Measurements from ENCODE around the gene TBC1D22B. TPM values are rescaled to one million over a fixed set of nuclear protein-coding genes. Genes with fewer than 3 reads are reported as not detected.

TBC1D22B gene
- total and polyA plus RNA-seq, 9 of the 15 experiments (the other 6 are each of a cell fraction or from before 2014, with no cell fraction given) = 4.8 to 24.2 (median 13.5) TPM

DNA sequence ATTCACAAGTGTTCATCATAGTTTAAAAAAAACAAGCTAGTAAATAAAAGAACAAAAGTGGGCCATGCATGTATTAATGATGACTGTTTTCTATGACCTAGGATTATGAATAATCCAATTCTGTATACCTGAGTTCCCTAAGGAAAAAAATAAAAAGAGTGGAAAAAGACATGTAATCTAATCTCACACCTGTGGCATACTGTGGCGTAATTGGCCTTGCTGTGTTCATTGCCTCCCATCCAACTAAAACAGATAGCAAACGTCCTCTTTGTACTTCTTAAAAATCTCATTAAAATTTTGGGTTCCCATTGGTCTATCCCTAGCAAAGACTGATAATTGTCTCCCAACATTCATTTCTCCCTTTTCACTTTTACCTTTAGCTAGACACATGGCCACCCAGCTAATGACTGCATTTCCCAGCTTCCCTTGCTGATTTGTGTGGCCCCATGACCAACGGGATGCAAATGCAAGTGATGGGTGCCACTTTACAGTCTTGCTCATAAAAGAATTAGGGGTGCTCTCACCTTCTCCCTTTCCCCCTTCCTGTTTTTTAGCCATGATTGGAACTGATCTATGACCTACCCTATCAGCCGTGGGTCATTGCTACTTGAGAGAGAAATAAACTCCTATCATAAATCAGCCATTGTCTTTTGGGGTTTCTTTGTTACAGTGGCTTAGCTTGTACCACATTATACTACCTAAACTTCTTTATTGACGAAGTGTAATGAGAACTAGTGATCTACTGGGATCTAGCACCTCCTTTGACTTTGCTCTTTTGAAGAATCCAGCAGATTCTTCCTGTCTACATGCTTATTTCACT is 32.0 kb upstream of the TBC1D22B start (continued):
- peak; percentile 49; the same call in 1 of the 2 replicates for TF ChIP-seq RAD51 (IDR thresholded peaks at IDR 0.05; ENCODE audit: borderline replicate concordance, low read depth)
- no peak for TF ChIP-seq KHSRP (IDR thresholded peaks at IDR 0.05)
- TF ChIP-seq YY1 (IDR thresholded peaks at IDR 0.05; ENCODE audit: borderline replicate concordance in 1 of 3, control insufficient read depth in 1 of 3, extremely low read depth in 1 of 3, insufficient read depth in 3 of 3, insufficient read length in 1 of 3, insufficient replicate concordance in 2 of 3, low read depth in 1 of 3, low read length in 2 of 3) = no peak
- TF ChIP-seq MAZ (CRISPR knock-in tag; conservative IDR thresholded peaks at IDR 0.05 in 1 of 2, IDR thresholded peaks at IDR 0.05 in 1 of 2) = no peak
- no peak for TF ChIP-seq ZNF23 (CRISPR knock-in tag; IDR thresholded peaks at IDR 0.05)
- TF ChIP-seq NR4A1 (CRISPR knock-in tag; IDR thresholded peaks at IDR 0.05) = no peak
- TF ChIP-seq NR4A1 (tag; IDR thresholded peaks at IDR 0.05) = no peak
- TF ChIP-seq ZNF76 (CRISPR knock-in tag; IDR thresholded peaks at IDR 0.05; ENCODE audit: borderline replicate concordance) = no peak
- no peak for TF ChIP-seq ZNF311 (CRISPR knock-in tag; IDR thresholded peaks at IDR 0.05)
- TF ChIP-seq LEF1 (IDR thresholded peaks at IDR 0.05) = no peak
- TF ChIP-seq MECOM (CRISPR knock-in tag; IDR thresholded peaks at IDR 0.05) = 0 out of 2 replicates have a peak, but pooled peaks have one; percentile 17
- TF ChIP-seq, protein P1, sequence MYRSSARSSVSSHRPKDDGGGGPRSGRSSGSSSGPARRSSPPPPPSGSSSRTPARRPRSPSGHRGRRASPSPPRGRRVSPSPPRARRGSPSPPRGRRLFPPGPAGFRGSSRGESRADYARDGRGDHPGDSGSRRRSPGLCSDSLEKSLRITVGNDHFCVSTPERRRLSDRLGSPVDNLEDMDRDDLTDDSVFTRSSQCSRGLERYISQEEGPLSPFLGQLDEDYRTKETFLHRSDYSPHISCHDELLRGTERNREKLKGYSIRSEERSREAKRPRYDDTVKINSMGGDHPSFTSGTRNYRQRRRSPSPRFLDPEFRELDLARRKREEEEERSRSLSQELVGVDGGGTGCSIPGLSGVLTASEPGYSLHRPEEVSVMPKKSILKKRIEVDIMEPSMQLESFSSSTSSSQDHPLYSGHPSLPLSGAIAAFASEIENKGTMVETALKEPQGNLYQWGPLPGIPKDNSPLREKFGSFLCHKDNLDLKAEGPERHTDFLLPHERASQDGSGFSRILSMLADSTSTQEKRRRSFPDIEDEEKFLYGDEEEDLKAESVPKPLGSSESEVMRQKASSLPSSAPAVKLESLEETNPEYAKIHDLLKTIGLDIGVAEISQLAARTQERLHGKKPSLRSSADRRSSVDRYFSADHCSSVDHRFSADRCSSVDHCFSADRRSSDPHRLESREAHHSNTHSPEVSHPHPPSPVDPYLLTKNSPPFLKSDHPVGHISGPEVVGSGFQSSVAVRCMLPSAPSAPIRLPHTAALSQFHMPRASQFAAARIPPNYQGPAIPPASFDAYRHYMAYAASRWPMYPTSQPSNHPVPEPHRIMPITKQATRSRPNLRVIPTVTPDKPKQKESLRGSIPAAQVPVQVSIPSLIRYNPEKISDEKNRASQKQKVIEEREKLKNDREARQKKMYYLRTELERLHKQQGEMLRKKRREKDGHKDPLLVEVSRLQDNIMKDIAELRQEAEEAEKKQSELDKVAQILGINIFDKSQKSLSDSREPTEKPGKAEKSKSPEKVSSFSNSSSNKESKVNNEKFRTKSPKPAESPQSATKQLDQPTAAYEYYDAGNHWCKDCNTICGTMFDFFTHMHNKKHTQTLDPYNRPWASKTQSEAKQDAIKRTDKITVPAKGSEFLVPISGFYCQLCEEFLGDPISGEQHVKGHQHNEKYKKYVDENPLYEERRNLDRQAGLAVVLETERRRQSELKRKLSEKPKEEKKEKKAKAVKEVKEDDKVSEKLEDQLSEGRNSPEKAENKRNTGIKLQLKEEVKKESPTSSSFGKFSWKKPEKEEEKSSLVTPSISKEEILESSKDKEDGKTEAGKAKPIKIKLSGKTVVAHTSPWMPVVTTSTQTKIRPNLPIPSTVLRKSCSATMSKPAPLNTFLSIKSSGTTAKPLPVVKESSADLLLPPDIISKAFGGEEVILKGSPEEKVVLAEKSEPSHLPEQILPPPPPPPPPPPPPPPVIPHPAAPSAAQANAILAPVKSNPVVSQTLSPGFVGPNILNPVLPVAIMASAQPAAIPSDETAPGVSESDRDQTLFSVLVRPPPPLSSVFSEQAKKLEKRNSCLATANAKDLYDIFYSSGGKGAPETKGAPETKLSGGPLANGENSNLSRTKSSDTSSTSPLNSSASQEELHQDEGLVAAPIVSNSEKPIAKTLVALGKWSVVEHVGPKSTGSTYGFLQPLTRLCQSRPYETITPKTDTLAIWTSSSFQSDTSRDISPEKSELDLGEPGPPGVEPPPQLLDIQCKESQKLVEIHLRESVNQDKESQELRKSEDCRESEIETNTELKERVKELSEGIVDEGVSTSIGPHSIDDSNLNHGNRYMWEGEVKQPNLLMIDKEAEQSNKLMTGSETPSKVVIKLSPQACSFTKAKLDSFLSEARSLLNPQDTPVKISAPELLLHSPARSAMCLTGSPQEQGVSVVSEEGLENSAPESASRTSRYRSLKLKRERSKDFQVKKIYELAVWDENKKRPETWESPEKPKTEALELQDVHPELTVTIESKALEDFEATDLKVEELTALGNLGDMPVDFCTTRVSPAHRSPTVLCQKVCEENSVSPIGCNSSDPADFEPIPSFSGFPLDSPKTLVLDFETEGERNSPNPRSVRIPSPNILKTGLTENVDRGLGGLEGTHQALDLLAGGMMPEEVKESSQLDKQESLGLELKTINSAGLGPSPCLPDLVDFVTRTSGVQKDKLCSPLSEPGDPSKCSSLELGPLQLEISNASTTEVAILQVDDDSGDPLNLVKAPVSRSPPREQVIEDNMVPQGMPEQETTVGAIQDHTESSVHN (IDR thresholded peaks at IDR 0.05; ENCODE audit: borderline replicate concordance in 1 of 2, low read depth in 1 of 2) = no peak
- TF ChIP-seq, protein P2, sequence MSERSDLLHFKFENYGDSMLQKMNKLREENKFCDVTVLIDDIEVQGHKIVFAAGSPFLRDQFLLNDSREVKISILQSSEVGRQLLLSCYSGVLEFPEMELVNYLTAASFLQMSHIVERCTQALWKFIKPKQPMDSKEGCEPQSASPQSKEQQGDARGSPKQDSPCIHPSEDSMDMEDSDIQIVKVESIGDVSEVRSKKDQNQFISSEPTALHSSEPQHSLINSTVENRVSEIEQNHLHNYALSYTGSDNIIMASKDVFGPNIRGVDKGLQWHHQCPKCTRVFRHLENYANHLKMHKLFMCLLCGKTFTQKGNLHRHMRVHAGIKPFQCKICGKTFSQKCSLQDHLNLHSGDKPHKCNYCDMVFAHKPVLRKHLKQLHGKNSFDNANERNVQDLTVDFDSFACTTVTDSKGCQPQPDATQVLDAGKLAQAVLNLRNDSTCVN (CRISPR knock-in tag; IDR thresholded peaks at IDR 0.05) = no peak
